Stimulated activated effector memory CD8-positive, alpha-beta T cell treated with anti-CD3 and anti-CD28 coated beads, Interleukin-12 subunit alpha, Interleukin-12 subunit beta, amount 100 ng/mL, for 72 hours (primary cell): ENCODE data around the gene SIMC1.

Experiments used
- ATAC-seq: fragments of 150-1000 bp; cut with Tn5 transposase; 2 replicates; pipeline ENCODE4 v1.10.0; 2021
- DNase-seq, 2 donors: peaks; one replicate each; pipeline ENCODE4 v3.0.0; 2021 to 2022; ENCODE audit warnings: low spot score in 2 of 2
- H3K27ac Mint-ChIP-seq: one replicate; pipeline ENCODE4 v1.8.0; 2022; ENCODE audit warnings: mild to moderate bottlenecking, mixed read lengths
- H3K36me3 Mint-ChIP-seq: one replicate; pipeline ENCODE4 v1.8.0; 2022; ENCODE audit warnings: mild to moderate bottlenecking, mixed read lengths
- H3K4me1 Mint-ChIP-seq: one replicate; pipeline ENCODE4 v1.8.0; 2022; ENCODE audit warnings: mixed read lengths
- H3K4me3 Mint-ChIP-seq: one replicate; pipeline ENCODE4 v1.8.0; 2022; ENCODE audit warnings: mild to moderate bottlenecking, mixed read lengths
- H3K9me3 Mint-ChIP-seq: one replicate; pipeline ENCODE4 v1.8.0; 2022; ENCODE audit warnings: mixed read lengths

The SIMC1 gene

GRCh38 chr5:176383248-176383905 lies 145.2 kb downstream of the SIMC1 start:
- H3K36me3 Mint-ChIP-seq = peaks cover 94% of the 10 kb centered on the region
- no peaks in the 10 kb centered on the region for H3K9me3 Mint-ChIP-seq
- H3K4me3 Mint-ChIP-seq = no peak overlapping the region
- DNase-seq = no peak
- no peak for ATAC-seq
- peaks cover 30% of the 10 kb centered on the region for H3K4me1 Mint-ChIP-seq
- no peak overlapping the region for H3K27ac Mint-ChIP-seq

- H3K4me3 Mint-ChIP-seq = no peak overlapping the region
- no peaks in the 10 kb centered on the region for H3K9me3 Mint-ChIP-seq
- DNase-seq (no peak), ATAC-seq (no peak)
- H3K4me1 Mint-ChIP-seq = peaks cover 32% of the 10 kb centered on the region
- no peak overlapping the region for H3K27ac Mint-ChIP-seq
- H3K36me3 Mint-ChIP-seq = peaks cover 95% of the 10 kb centered on the region
Observed at GRCh38 chr5:176383961-176384360, 145.7 kb downstream of the SIMC1 start.

- Mint-ChIP-seq H3K36me3 (peaks cover 95% of the 10 kb centered on the region), H3K9me3 (no peaks in the 10 kb centered on the region), H3K4me3 (no peak overlapping the region), H3K4me1 (peaks cover 32% of the 10 kb centered on the region), H3K27ac (no peak overlapping the region)
- ATAC-seq = no peak
- no peak for DNase-seq
Observed at GRCh38 chr5:176384366-176384930, 146.2 kb downstream of the SIMC1 start.

- H3K4me1 Mint-ChIP-seq = peaks cover 32% of the 10 kb centered on the region
- no peak for ATAC-seq
Observed at GRCh38 chr5:176384991-176385390, 146.8 kb downstream of the SIMC1 start.

GRCh38 chr5:176386491-176386890 lies 148.3 kb downstream of the SIMC1 start:
- Mint-ChIP-seq H3K36me3 (peaks cover 89% of the 10 kb centered on the region), H3K27ac (peak overlapping the region; percentile 98), H3K4me3 (peak overlapping the region; percentile 92), H3K9me3 (no peaks in the 10 kb centered on the region), H3K4me1 (peaks cover 32% of the 10 kb centered on the region)
- ATAC-seq (no peak), DNase-seq (no peak)

More at GRCh38 chr5:176384991-176385390, 146.8 kb downstream of the SIMC1 start:
- Mint-ChIP-seq H3K27ac (peak overlapping the region; percentile 62), H3K36me3 (peaks cover 91% of the 10 kb centered on the region), H3K9me3 (no peaks in the 10 kb centered on the region), H3K4me3 (no peak overlapping the region)
- no peak for DNase-seq

- H3K4me3 Mint-ChIP-seq = peak overlapping the region; percentile 92
- peaks cover 32% of the 10 kb centered on the region for H3K4me1 Mint-ChIP-seq
- no peaks in the 10 kb centered on the region for H3K9me3 Mint-ChIP-seq
- H3K36me3 Mint-ChIP-seq = peaks cover 91% of the 10 kb centered on the region
- DNase-seq (no peak), ATAC-seq (no peak)
- H3K27ac Mint-ChIP-seq = peak overlapping the region; percentile 98
Observed at GRCh38 chr5:176387384-176387925, 149.2 kb downstream of the SIMC1 start.

GRCh38 chr5:176388003-176388443 lies 149.8 kb downstream of the SIMC1 start:
- ATAC-seq = no peak
- H3K4me3 Mint-ChIP-seq = peak overlapping the region; percentile 92
- peaks cover 32% of the 10 kb centered on the region for H3K4me1 Mint-ChIP-seq
- peaks cover 91% of the 10 kb centered on the region for H3K36me3 Mint-ChIP-seq
- peak overlapping the region; percentile 98 for H3K27ac Mint-ChIP-seq
- H3K9me3 Mint-ChIP-seq = no peaks in the 10 kb centered on the region
- DNase-seq = no peak

- H3K4me1 Mint-ChIP-seq = peaks cover 32% of the 10 kb centered on the region
- peaks cover 89% of the 10 kb centered on the region for H3K36me3 Mint-ChIP-seq
- H3K9me3 Mint-ChIP-seq = no peaks in the 10 kb centered on the region
- peak; percentile 86 to 98 for DNase-seq
- H3K4me3 Mint-ChIP-seq = peak within 1 kb of the TSS; percentile 92
- H3K27ac Mint-ChIP-seq = peak within 1 kb of the TSS; percentile 98
- ATAC-seq = peak; percentile 96
Observed at GRCh38 chr5:176388444-176389134, 150.4 kb downstream of the SIMC1 start, which contains the start of the genes HIGD2A and NOP16. Gene HIGD2A (plus strand): TSS chr5:176388751. CDS start chr5:176388820, 69 bp downstream. Gene NOP16 (minus strand): TSS chr5:176388598. CDS start chr5:176388539, 59 bp downstream.

- H3K36me3 Mint-ChIP-seq = peaks cover 81% of the 10 kb centered on the region
- ATAC-seq = peak; percentile 62
- H3K4me3 Mint-ChIP-seq = peak overlapping the region; percentile 92
- DNase-seq = no peak
- H3K9me3 Mint-ChIP-seq = no peaks in the 10 kb centered on the region
- peaks cover 32% of the 10 kb centered on the region for H3K4me1 Mint-ChIP-seq
- H3K27ac Mint-ChIP-seq = peak overlapping the region; percentile 98
Observed at GRCh38 chr5:176389135-176390123, 151.2 kb downstream of the SIMC1 start.

- no peak for ATAC-seq
- Mint-ChIP-seq H3K36me3 (peaks cover 60% of the 10 kb centered on the region), H3K9me3 (no peaks in the 10 kb centered on the region), H3K4me1 (peaks cover 21% of the 10 kb centered on the region), H3K4me3 (no peak overlapping the region), H3K27ac (peak overlapping the region; percentile 98)
- no peak for DNase-seq
Observed at GRCh38 chr5:176391479-176391878, 153.3 kb downstream of the SIMC1 start.

GRCh38 chr5:176391999-176392398 lies 153.8 kb downstream of the SIMC1 start:
- Mint-ChIP-seq H3K9me3 (no peaks in the 10 kb centered on the region), H3K36me3 (peaks cover 60% of the 10 kb centered on the region), H3K4me3 (no peak overlapping the region), H3K27ac (peak overlapping the region; percentile 98), H3K4me1 (peaks cover 16% of the 10 kb centered on the region)
- ATAC-seq (no peak), DNase-seq (no peak)

- no peak for ATAC-seq
- Mint-ChIP-seq H3K9me3 (no peaks in the 10 kb centered on the region), H3K4me1 (peaks cover 11% of the 10 kb centered on the region), H3K27ac (peak overlapping the region; percentile 98), H3K4me3 (no peak overlapping the region), H3K36me3 (peaks cover 57% of the 10 kb centered on the region)
- no peak for DNase-seq
Observed at GRCh38 chr5:176392526-176392925, 154.3 kb downstream of the SIMC1 start.

GRCh38 chr5:176394096-176394495 lies 155.9 kb downstream of the SIMC1 start:
- DNase-seq (no peak), ATAC-seq (no peak)
- peaks cover 41% of the 10 kb centered on the region for H3K36me3 Mint-ChIP-seq
- no peak overlapping the region for H3K4me3 Mint-ChIP-seq
- H3K4me1 Mint-ChIP-seq = no peaks in the 10 kb centered on the region
- H3K27ac Mint-ChIP-seq = no peak overlapping the region
- no peaks in the 10 kb centered on the region for H3K9me3 Mint-ChIP-seq

GRCh38 chr5:176394881-176395675 lies 156.9 kb downstream of the SIMC1 start:
- DNase-seq (no peak), ATAC-seq (no peak)
- Mint-ChIP-seq H3K9me3 (no peaks in the 10 kb centered on the region), H3K27ac (no peak overlapping the region), H3K4me1 (no peaks in the 10 kb centered on the region), H3K36me3 (peaks cover 36% of the 10 kb centered on the region), H3K4me3 (no peak overlapping the region)
